ENCODE results near the gene SDR42E1. TPM values are rescaled to one million over a fixed set of nuclear protein-coding genes. Genes with fewer than 3 reads are reported as not detected.

SDR42E1 gene
- total and polyA plus RNA-seq, 2 of the 13 experiments (the other 11 are each of a cell fraction or from before 2014, with no cell fraction given) = 0.01 to 0.13 TPM

DNA sequence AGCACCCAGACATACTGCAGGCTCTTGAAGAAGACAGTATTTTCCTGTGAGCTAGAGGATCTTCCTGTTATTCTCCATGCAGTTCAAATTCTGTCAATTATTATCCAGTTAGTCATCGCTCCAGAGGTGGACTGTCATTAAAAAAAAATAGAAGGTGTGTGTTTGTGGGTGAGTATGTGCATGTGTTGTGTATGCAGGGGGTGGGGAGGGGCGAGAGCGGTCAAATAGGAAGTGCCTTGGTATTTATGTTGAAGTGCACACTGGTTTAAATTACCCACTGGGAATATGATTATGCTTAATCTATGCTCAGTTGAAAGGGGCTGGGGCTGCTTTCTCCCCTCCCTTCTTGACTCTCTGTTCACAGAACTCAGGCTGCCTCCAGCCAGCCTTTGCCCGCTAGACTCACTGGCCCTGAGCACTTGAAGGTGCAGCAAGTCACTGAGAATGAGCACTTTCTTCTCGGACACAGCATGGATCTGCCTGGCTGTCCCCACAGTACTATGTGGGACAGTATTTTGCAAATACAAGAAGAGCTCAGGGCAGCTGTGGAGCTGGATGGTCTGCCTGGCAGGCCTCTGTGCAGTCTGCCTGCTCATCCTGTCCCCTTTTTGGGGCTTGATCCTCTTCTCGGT lies 23.8 kb upstream of the SDR42E1 start, which contains the start of gene HSD17B2 (continued):
- TF ChIP-seq, protein P1, sequence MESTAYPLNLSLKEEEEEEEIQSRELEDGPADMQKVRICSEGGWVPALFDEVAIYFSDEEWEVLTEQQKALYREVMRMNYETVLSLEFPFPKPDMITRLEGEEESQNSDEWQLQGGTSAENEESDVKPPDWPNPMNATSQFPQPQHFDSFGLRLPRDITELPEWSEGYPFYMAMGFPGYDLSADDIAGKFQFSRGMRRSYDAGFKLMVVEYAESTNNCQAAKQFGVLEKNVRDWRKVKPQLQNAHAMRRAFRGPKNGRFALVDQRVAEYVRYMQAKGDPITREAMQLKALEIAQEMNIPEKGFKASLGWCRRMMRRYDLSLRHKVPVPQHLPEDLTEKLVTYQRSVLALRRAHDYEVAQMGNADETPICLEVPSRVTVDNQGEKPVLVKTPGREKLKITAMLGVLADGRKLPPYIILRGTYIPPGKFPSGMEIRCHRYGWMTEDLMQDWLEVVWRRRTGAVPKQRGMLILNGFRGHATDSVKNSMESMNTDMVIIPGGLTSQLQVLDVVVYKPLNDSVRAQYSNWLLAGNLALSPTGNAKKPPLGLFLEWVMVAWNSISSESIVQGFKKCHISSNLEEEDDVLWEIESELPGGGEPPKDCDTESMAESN (CRISPR knock-in tag; conservative IDR thresholded peaks at IDR 0.05) = no peak
- TF ChIP-seq, protein P2, sequence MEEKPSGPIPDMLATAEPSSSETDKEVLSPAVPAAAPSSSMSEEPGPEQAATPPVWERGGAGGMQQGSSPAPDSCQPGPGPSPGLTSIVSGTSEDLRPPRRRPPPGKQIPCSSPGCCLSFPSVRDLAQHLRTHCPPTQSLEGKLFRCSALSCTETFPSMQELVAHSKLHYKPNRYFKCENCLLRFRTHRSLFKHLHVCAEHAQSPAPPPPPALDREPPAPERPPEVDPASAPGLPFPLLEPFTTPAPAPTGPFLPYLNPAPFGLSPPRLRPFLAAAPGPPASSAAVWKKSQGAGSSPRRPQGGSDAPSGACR (CRISPR knock-in tag; IDR thresholded peaks at IDR 0.05) = no peak
- peak; percentile 49; the same call in 1 of the 2 replicates for TF ChIP-seq ZFY (CRISPR knock-in tag; IDR thresholded peaks at IDR 0.05)
- TF ChIP-seq ETV6 (CRISPR knock-in tag; conservative IDR thresholded peaks at IDR 0.05) = no peak
- no peak for TF ChIP-seq ZNF382 (CRISPR knock-in tag; IDR thresholded peaks at IDR 0.05; ENCODE audit: borderline replicate concordance)
- peak; percentile 27 for TF ChIP-seq ZNF883 (CRISPR knock-in tag; IDR thresholded peaks at IDR 0.05; ENCODE audit: not compliant biosample characterization)
- no peak for TF ChIP-seq EED (CRISPR knock-in tag; IDR thresholded peaks at IDR 0.05)
- TF ChIP-seq, protein P3, sequence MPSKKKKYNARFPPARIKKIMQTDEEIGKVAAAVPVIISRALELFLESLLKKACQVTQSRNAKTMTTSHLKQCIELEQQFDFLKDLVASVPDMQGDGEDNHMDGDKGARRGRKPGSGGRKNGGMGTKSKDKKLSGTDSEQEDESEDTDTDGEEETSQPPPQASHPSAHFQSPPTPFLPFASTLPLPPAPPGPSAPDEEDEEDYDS (CRISPR knock-in tag; IDR thresholded peaks at IDR 0.05) = peak; percentile 76; the same call in 1 of the 2 replicates
- TF ChIP-seq, protein P4, sequence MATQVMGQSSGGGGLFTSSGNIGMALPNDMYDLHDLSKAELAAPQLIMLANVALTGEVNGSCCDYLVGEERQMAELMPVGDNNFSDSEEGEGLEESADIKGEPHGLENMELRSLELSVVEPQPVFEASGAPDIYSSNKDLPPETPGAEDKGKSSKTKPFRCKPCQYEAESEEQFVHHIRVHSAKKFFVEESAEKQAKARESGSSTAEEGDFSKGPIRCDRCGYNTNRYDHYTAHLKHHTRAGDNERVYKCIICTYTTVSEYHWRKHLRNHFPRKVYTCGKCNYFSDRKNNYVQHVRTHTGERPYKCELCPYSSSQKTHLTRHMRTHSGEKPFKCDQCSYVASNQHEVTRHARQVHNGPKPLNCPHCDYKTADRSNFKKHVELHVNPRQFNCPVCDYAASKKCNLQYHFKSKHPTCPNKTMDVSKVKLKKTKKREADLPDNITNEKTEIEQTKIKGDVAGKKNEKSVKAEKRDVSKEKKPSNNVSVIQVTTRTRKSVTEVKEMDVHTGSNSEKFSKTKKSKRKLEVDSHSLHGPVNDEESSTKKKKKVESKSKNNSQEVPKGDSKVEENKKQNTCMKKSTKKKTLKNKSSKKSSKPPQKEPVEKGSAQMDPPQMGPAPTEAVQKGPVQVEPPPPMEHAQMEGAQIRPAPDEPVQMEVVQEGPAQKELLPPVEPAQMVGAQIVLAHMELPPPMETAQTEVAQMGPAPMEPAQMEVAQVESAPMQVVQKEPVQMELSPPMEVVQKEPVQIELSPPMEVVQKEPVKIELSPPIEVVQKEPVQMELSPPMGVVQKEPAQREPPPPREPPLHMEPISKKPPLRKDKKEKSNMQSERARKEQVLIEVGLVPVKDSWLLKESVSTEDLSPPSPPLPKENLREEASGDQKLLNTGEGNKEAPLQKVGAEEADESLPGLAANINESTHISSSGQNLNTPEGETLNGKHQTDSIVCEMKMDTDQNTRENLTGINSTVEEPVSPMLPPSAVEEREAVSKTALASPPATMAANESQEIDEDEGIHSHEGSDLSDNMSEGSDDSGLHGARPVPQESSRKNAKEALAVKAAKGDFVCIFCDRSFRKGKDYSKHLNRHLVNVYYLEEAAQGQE (IDR thresholded peaks at IDR 0.05; ENCODE audit: borderline replicate concordance in 1 of 2, low read depth in 1 of 2, low read length in 2 of 2) = 0 out of 4 replicates have a peak, but pooled peaks of 1 of the 2 experiments have one; percentile 25
- TF ChIP-seq, protein P5, sequence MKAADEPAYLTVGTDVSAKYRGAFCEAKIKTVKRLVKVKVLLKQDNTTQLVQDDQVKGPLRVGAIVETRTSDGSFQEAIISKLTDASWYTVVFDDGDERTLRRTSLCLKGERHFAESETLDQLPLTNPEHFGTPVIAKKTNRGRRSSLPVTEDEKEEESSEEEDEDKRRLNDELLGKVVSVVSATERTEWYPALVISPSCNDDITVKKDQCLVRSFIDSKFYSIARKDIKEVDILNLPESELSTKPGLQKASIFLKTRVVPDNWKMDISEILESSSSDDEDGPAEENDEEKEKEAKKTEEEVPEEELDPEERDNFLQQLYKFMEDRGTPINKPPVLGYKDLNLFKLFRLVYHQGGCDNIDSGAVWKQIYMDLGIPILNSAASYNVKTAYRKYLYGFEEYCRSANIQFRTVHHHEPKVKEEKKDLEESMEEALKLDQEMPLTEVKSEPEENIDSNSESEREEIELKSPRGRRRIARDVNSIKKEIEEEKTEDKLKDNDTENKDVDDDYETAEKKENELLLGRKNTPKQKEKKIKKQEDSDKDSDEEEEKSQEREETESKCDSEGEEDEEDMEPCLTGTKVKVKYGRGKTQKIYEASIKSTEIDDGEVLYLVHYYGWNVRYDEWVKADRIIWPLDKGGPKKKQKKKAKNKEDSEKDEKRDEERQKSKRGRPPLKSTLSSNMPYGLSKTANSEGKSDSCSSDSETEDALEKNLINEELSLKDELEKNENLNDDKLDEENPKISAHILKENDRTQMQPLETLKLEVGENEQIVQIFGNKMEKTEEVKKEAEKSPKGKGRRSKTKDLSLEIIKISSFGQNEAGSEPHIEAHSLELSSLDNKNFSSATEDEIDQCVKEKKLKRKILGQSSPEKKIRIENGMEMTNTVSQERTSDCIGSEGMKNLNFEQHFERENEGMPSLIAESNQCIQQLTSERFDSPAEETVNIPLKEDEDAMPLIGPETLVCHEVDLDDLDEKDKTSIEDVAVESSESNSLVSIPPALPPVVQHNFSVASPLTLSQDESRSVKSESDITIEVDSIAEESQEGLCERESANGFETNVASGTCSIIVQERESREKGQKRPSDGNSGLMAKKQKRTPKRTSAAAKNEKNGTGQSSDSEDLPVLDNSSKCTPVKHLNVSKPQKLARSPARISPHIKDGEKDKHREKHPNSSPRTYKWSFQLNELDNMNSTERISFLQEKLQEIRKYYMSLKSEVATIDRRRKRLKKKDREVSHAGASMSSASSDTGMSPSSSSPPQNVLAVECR (CRISPR knock-in tag; IDR thresholded peaks at IDR 0.05; ENCODE audit: borderline replicate concordance) = peak; percentile 52; the same call in 1 of the 2 replicates
- no peak for TF ChIP-seq BORCS8-MEF2B (CRISPR knock-in tag; IDR thresholded peaks at IDR 0.05)
- no peak for TF ChIP-seq ZNF124 (CRISPR knock-in tag; IDR thresholded peaks at IDR 0.05)
- TF ChIP-seq RXRB (CRISPR knock-in tag; IDR thresholded peaks at IDR 0.05; ENCODE audit: borderline replicate concordance) = peak; percentile 76
- TF ChIP-seq, protein P6, sequence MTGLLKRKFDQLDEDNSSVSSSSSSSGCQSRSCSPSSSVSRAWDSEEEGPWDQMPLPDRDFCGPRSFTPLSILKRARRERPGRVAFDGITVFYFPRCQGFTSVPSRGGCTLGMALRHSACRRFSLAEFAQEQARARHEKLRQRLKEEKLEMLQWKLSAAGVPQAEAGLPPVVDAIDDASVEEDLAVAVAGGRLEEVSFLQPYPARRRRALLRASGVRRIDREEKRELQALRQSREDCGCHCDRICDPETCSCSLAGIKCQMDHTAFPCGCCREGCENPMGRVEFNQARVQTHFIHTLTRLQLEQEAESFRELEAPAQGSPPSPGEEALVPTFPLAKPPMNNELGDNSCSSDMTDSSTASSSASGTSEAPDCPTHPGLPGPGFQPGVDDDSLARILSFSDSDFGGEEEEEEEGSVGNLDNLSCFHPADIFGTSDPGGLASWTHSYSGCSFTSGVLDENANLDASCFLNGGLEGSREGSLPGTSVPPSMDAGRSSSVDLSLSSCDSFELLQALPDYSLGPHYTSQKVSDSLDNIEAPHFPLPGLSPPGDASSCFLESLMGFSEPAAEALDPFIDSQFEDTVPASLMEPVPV (CRISPR knock-in tag; IDR thresholded peaks at IDR 0.05) = peak; percentile 35; the same call in 1 of the 2 replicates
